HepG2 (cell line): Measurements from ENCODE around the gene DNMT1. TPM values are rescaled to one million over a fixed set of nuclear protein-coding genes. Genes with fewer than 3 reads are reported as not detected.

Experiments used
- ARNT2 ChIP-seq: sonication (generic); formaldehyde crosslinking; IDR thresholded peaks from 2 replicates; pipeline ENCODE4 v1.8.0; 2022; ENCODE audit warnings: mild to moderate bottlenecking, low read depth, missing genetic modification reagents, moderate library complexity
- ATRX ChIP-seq: sonication (generic); formaldehyde crosslinking; IDR thresholded peaks from 2 replicates; pipeline ENCODE4 v1.4.0; 2020; ENCODE audit warnings: missing genetic modification reagents, borderline replicate concordance
- BRD4 ChIP-seq: sonication (generic); formaldehyde crosslinking; IDR thresholded peaks from 2 replicates; pipeline ENCODE4 v1.4.0; 2020; ENCODE audit warnings: missing genetic modification reagents
- CBFB ChIP-seq: sonication (generic); formaldehyde crosslinking; IDR thresholded peaks from 2 replicates; pipeline ENCODE4 v1.4.0; 2020; ENCODE audit warnings: missing genetic modification reagents
- EP300 ChIP-seq, 3 experiments: sonication (generic) in 1 of 3; formaldehyde crosslinking in 1 of 3; IDR thresholded peaks; 2 replicates each; pipeline versions ENCODE4 v1.5.1 to v1.6.1; 2011 to 2020; ENCODE audit warnings: low read depth in 2 of 3, low read length in 2 of 3, borderline replicate concordance in 1 of 3, improper control_type of control experiment in 1 of 3, mild to moderate bottlenecking in 1 of 3, missing genetic modification reagents in 1 of 3, moderate library complexity in 1 of 3
- FOXO1 ChIP-seq: sonication (generic); formaldehyde crosslinking; IDR thresholded peaks from 2 replicates; pipeline ENCODE4 v1.4.0; 2020; ENCODE audit warnings: missing genetic modification reagents
- NR2C2 ChIP-seq: sonication (generic); formaldehyde crosslinking; IDR thresholded peaks from 2 replicates; pipeline ENCODE4 v1.4.0; 2020; ENCODE audit warnings: missing genetic modification reagents, mild to moderate bottlenecking, moderate library complexity, borderline replicate concordance
- NR2F1 ChIP-seq, 2 experiments: fragments of 450-650 bp in 1 of 2; formaldehyde crosslinking in 1 of 2; IDR thresholded peaks; 2 replicates each; pipeline versions ENCODE4 v1.5.0 to v1.6.1; 2016 to 2020; ENCODE audit warnings: mild to moderate bottlenecking in 1 of 2, missing compliant biosample characterization in 1 of 2, missing genetic modification reagents in 1 of 2, moderate library complexity in 1 of 2
- ZNF407 ChIP-seq: sonication (generic); formaldehyde crosslinking; IDR thresholded peaks from one replicate; pipeline ENCODE4 v1.5.1; 2020; ENCODE audit warnings: mild to moderate bottlenecking, missing genetic modification reagents; ENCODE audit errors: not compliant biosample characterization
- ZNF609 ChIP-seq: sonication (generic); formaldehyde crosslinking; IDR thresholded peaks from 2 replicates; pipeline ENCODE4 v1.4.0; 2020; ENCODE audit warnings: mild to moderate bottlenecking, missing genetic modification reagents, borderline replicate concordance
- ZNF709 ChIP-seq: sonication (generic); formaldehyde crosslinking; IDR thresholded peaks from 2 replicates; pipeline ENCODE4 v1.5.0; 2020; ENCODE audit warnings: mild to moderate bottlenecking, missing genetic modification reagents
- ZNF770 ChIP-seq: sonication (generic); formaldehyde crosslinking; IDR thresholded peaks from 2 replicates; pipeline ENCODE4 v1.5.0; 2020; ENCODE audit warnings: mild to moderate bottlenecking, missing genetic modification reagents
- polyA plus RNA-seq, 8 experiments: library from polyadenylated mRNA; depleted of rRNA in 3 of 8; stranded (reverse) in 7 of 8; unstranded in 1 of 8; fragments of >200 nt; fragmentation: Illumina TruSeq in 4 of 8; extraction: Trizol in 4 of 8; gene quantifications; 2 replicates each; pipeline versions ENCODE4 v1.2.1 to v1.2.3, GENCODE V29; 2011 to 2016; ENCODE audit warnings: low read depth in 4 of 8, missing spikeins in 1 of 8, mixed read lengths in 1 of 8; ENCODE audit not compliant: insufficient read depth in 1 of 8
- total RNA-seq, 5 experiments: library from RNA; depleted of rRNA; stranded (reverse); fragments of >200 nt; fragmentation: Illumina TruSeq; extraction: Trizol; gene quantifications; 2 replicates each; pipeline ENCODE4 v1.2.3, GENCODE V29; 2016; ENCODE audit warnings: low read depth in 1 of 5

DNMT1 gene
- total and polyA plus RNA-seq, 2 of the 13 experiments (the other 11 are each of a cell fraction or from before 2014, with no cell fraction given), result 31.2 to 91.1 TPM

- no peak for TF ChIP-seq ATRX (CRISPR knock-in tag)
- TF ChIP-seq NR2C2 (CRISPR knock-in tag), result peak; percentile 97
- TF ChIP-seq ZNF407 (CRISPR knock-in tag), result no peak
- TF ChIP-seq CBFB (CRISPR knock-in tag), result peak; percentile 37; the same call in 1 of the 2 replicates
- peak; percentile 68 to 89 for TF ChIP-seq NR2F1 (CRISPR knock-in tag; IDR thresholded peaks at IDR 0.05)
- TF ChIP-seq ZNF770, result peak; percentile 63
- TF ChIP-seq ARNT2 (CRISPR knock-in tag), result 0 out of 2 replicates have a peak, but pooled peaks have one; percentile 29
- no peak; the same call in 1 of the 2 replicates for TF ChIP-seq ZNF709
- TF ChIP-seq BRD4, result no peak
- TF ChIP-seq ZNF609 (CRISPR knock-in tag), result no peak
- TF ChIP-seq EP300 (IDR thresholded peaks at IDR 0.05; ENCODE audit: low read depth in 2 of 2, low read length in 2 of 2), result peak in 1 of 2 experiments; percentile 54; a peak in 1 of 4 replicates
- no peak for TF ChIP-seq EP300 (CRISPR knock-in tag; IDR thresholded peaks at IDR 0.05; ENCODE audit: borderline replicate concordance)
- 0 out of 2 replicates have a peak, but pooled peaks have one; percentile 7 for TF ChIP-seq FOXO1 (CRISPR knock-in tag)
Measured at GRCh38 chr19:10086591-10087192, 108.1 kb downstream of the DNMT1 start (continued).
